Measurements from ENCODE around the gene COG4.

COG4 gene

DNA sequence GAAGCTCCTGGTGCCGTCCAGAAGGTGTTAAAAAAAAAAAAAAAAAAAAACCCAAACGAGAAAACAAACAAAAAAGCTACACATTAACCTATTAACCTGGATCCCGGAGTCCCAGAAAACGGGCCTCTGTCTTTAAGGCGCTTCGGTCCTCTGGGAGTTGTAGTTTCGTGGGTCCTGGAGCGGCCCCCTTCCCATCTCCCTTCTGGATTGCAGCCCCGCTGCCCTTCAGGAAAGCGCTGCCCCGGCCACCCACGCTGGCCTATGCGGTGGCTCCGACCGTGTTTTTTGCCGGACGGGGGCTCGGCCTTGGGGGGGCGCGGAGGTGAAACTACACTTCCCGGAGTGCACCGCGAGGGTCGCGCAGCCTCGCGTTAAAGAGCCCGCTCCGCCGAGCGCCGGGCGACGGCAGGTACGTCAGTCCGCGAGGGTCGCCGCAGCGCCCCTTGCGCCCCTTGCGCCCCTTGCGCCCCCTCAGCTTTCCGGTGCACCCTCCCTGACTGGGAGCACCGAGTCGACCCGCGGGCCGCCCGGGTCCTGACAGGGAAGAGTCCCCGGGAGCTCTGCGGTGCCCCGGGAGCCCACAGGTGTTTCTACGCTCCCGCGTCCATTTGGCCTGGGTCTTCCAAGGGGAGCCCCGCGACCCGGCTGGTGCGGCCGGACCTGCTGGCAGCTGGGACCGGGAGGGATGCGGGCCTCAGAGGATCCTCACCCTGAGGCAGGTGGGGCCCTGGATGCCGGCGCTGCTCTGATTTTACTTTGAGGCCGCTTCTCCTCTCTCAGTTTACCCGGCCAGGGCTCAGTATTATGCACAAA lies 68.9 kb downstream of the COG4 start, which contains the start of gene FCSK (continued):
- TF ChIP-seq ZNF629 (tag by site-specific recombination; IDR thresholded peaks at IDR 0.05), result no peak
- peak; percentile 40; the same call in 1 of the 2 replicates for TF ChIP-seq SP3 (tag by site-specific recombination; IDR thresholded peaks at IDR 0.05)
- TF ChIP-seq ZNF548 (tag by site-specific recombination; IDR thresholded peaks at IDR 0.05), result no peak
- TF ChIP-seq, protein P1, sequence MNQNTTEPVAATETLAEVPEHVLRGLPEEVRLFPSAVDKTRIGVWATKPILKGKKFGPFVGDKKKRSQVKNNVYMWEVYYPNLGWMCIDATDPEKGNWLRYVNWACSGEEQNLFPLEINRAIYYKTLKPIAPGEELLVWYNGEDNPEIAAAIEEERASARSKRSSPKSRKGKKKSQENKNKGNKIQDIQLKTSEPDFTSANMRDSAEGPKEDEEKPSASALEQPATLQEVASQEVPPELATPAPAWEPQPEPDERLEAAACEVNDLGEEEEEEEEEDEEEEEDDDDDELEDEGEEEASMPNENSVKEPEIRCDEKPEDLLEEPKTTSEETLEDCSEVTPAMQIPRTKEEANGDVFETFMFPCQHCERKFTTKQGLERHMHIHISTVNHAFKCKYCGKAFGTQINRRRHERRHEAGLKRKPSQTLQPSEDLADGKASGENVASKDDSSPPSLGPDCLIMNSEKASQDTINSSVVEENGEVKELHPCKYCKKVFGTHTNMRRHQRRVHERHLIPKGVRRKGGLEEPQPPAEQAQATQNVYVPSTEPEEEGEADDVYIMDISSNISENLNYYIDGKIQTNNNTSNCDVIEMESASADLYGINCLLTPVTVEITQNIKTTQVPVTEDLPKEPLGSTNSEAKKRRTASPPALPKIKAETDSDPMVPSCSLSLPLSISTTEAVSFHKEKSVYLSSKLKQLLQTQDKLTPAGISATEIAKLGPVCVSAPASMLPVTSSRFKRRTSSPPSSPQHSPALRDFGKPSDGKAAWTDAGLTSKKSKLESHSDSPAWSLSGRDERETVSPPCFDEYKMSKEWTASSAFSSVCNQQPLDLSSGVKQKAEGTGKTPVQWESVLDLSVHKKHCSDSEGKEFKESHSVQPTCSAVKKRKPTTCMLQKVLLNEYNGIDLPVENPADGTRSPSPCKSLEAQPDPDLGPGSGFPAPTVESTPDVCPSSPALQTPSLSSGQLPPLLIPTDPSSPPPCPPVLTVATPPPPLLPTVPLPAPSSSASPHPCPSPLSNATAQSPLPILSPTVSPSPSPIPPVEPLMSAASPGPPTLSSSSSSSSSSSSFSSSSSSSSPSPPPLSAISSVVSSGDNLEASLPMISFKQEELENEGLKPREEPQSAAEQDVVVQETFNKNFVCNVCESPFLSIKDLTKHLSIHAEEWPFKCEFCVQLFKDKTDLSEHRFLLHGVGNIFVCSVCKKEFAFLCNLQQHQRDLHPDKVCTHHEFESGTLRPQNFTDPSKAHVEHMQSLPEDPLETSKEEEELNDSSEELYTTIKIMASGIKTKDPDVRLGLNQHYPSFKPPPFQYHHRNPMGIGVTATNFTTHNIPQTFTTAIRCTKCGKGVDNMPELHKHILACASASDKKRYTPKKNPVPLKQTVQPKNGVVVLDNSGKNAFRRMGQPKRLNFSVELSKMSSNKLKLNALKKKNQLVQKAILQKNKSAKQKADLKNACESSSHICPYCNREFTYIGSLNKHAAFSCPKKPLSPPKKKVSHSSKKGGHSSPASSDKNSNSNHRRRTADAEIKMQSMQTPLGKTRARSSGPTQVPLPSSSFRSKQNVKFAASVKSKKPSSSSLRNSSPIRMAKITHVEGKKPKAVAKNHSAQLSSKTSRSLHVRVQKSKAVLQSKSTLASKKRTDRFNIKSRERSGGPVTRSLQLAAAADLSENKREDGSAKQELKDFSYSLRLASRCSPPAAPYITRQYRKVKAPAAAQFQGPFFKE (tag by site-specific recombination; IDR thresholded peaks at IDR 0.05; ENCODE audit: borderline replicate concordance), result no peak
- TF ChIP-seq, protein P2, sequence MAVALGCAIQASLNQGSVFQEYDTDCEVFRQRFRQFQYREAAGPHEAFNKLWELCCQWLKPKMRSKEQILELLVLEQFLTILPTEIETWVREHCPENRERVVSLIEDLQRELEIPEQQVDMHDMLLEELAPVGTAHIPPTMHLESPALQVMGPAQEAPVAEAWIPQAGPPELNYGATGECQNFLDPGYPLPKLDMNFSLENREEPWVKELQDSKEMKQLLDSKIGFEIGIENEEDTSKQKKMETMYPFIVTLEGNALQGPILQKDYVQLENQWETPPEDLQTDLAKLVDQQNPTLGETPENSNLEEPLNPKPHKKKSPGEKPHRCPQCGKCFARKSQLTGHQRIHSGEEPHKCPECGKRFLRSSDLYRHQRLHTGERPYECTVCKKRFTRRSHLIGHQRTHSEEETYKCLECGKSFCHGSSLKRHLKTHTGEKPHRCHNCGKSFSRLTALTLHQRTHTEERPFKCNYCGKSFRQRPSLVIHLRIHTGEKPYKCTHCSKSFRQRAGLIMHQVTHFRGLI (tag by site-specific recombination; IDR thresholded peaks at IDR 0.05), result no peak
- no peak for TF ChIP-seq HOXC10 (CRISPR knock-in tag; IDR thresholded peaks at IDR 0.05)
- peak; percentile 98 for TF ChIP-seq SCRT2 (tag by site-specific recombination; IDR thresholded peaks at IDR 0.05)
- no peak for TF ChIP-seq MEIS1 (CRISPR knock-in tag; IDR thresholded peaks at IDR 0.05; ENCODE audit: borderline replicate concordance)
- no peak for TF ChIP-seq ZNF549 (tag by site-specific recombination; IDR thresholded peaks at IDR 0.05)
- no peak for TF ChIP-seq ZNF391 (tag by site-specific recombination; IDR thresholded peaks at IDR 0.05; ENCODE audit: borderline replicate concordance, low read depth)
- TF ChIP-seq, protein P3, sequence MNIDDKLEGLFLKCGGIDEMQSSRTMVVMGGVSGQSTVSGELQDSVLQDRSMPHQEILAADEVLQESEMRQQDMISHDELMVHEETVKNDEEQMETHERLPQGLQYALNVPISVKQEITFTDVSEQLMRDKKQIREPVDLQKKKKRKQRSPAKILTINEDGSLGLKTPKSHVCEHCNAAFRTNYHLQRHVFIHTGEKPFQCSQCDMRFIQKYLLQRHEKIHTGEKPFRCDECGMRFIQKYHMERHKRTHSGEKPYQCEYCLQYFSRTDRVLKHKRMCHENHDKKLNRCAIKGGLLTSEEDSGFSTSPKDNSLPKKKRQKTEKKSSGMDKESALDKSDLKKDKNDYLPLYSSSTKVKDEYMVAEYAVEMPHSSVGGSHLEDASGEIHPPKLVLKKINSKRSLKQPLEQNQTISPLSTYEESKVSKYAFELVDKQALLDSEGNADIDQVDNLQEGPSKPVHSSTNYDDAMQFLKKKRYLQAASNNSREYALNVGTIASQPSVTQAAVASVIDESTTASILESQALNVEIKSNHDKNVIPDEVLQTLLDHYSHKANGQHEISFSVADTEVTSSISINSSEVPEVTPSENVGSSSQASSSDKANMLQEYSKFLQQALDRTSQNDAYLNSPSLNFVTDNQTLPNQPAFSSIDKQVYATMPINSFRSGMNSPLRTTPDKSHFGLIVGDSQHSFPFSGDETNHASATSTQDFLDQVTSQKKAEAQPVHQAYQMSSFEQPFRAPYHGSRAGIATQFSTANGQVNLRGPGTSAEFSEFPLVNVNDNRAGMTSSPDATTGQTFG (tag by site-specific recombination; IDR thresholded peaks at IDR 0.05; ENCODE audit: borderline replicate concordance), result no peak
- TF ChIP-seq, protein P4, sequence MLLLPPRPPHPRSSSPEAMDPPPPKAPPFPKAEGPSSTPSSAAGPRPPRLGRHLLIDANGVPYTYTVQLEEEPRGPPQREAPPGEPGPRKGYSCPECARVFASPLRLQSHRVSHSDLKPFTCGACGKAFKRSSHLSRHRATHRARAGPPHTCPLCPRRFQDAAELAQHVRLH (tag by site-specific recombination; IDR thresholded peaks at IDR 0.05), result peak; percentile 75; the same call in 1 of the 2 replicates
- 0 out of 2 replicates have a peak, but pooled peaks have one; percentile 83 for TF ChIP-seq ZNF561 (tag by site-specific recombination; IDR thresholded peaks at IDR 0.05; ENCODE audit: borderline replicate concordance)
- TF ChIP-seq ZNF274 (IDR thresholded peaks at IDR 0.05; ENCODE audit: low read length), result no peak
- TF ChIP-seq ZNF274 (tag by site-specific recombination; IDR thresholded peaks at IDR 0.05; ENCODE audit: borderline replicate concordance), result no peak
- no peak for TF ChIP-seq ZNF621 (tag by site-specific recombination; IDR thresholded peaks at IDR 0.05)
- no peak for TF ChIP-seq ZNF24 (tag by site-specific recombination; IDR thresholded peaks at IDR 0.05)
- no peak for TF ChIP-seq ZNF521 (tag by site-specific recombination; IDR thresholded peaks at IDR 0.05)
- no peak for TF ChIP-seq ZBTB21 (tag by site-specific recombination; IDR thresholded peaks at IDR 0.05)
- TF ChIP-seq ZNF585B (tag by site-specific recombination; IDR thresholded peaks at IDR 0.05), result no peak
- TF ChIP-seq KLF8 (tag by site-specific recombination; IDR thresholded peaks at IDR 0.05), result no peak
- TF ChIP-seq GLI2 (tag by site-specific recombination; IDR thresholded peaks at IDR 0.05; ENCODE audit: borderline replicate concordance, low read depth), result no peak
- TF ChIP-seq TCF7L2 (IDR thresholded peaks at IDR 0.05; ENCODE audit: borderline replicate concordance, low read depth, low read length), result no peak
- TF ChIP-seq ZSCAN23 (tag by site-specific recombination; IDR thresholded peaks at IDR 0.05), result no peak
- no peak for TF ChIP-seq ZNF155 (tag by site-specific recombination; IDR thresholded peaks at IDR 0.05)
- no peak for TF ChIP-seq ZNF248 (tag by site-specific recombination; IDR thresholded peaks at IDR 0.05)
- peak; percentile 96 for TF ChIP-seq ZNF335 (tag by site-specific recombination; conservative IDR thresholded peaks at IDR 0.05)
- TF ChIP-seq BCL11B (tag by site-specific recombination; IDR thresholded peaks at IDR 0.05; ENCODE audit: low read depth), result no peak
- no peak for TF ChIP-seq ZFP69B (tag by site-specific recombination; IDR thresholded peaks at IDR 0.05)
